Kasumi-1 (cell line): ENCODE results near the gene PURA.
A peak's percentile ranks its signal among the peaks of the same experiment; 100 is the strongest.
"Not testable (repeated sequence)": the region's sequence is repeated elsewhere in the genome, so short reads cannot be mapped to it uniquely, and the experiment has no call there.

Experiments used
- DNase-seq, 2 experiments: peaks; one replicate each; lab custom pipeline; 2025; lab: John Stamatoyannopoulos, UW

PURA gene

DNA sequence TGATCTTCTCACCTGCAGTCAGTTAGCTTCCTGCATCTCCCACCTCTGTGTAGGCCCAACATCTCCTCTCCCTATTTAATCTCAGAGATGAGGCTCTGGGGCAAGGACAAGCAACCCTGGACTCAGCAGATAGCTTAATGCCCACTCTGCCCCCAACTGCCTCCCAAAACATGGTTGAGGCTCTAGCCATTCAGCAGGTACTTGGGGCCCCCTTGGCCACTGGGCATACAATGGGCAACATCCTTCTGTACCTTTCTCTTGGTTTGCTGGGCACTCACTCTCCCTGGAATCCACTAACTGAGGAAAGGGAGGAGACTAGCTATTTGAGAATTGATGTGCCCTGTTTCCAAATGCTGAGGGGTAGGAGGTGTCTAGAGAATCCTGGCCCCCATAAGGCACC lies 21.2 kb downstream of the PURA start:
- DNase-seq = no peak

DNA sequence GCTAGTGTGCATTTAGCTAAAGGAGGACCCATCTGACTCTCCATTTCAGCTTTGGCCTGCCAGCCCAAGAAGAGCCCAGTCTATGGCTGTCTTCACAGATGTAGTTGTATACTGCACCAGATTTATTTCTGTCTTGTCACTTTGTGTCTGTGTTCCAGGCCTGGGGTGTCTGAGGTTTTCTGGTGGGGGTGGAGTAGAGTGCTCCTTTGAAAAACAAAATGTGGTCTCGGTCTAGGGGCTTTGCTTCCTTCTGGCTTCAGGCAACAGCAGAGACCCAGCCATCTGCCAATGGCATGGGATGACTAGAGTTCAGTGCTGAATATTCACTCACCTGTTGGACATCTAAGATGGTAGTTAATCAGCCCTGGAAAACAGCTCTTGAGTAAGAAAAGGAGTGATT lies 22.7 kb downstream of the PURA start:
- no peak for DNase-seq

DNA sequence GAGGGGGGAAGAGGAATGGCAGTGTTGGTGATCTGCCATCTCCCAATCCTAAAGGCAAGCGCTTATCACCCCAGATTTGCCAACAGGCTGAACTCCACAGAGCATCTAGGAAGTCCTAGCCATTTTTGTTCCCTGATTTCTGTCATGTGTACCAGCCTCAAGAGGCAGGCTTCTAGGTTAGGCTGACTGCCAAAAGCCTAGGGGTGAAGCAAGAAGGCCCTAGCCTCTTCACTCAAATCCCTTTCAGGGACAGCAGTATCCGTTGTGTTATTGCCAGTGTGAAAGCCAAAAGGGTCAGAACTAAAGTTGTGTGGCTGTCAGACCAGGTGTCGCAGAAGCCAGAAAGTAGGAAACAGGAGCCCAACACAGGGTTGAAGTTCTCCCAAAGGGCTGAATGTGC lies 26.5 kb downstream of the PURA start:
- no peak for DNase-seq

DNA sequence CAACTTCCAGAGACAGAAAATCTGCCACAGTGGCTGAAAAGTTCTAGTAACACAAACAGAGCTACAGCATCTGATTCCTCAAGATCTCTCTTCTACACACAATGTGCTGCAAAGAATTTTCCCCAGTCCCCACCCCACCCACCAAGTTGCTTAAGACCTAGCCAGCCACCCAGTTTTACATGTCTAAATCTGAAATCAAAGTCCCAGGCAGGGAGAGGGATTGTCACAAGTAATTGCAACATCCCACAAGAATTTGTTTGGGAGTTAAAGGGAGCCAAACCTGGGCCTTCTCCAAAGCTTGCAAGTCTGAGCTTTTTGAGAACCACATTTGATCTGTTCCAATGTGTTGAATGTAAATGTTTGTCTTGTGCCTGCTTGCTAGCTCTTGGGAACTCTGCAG lies 27.3 kb downstream of the PURA start:
- DNase-seq = no peak

DNA sequence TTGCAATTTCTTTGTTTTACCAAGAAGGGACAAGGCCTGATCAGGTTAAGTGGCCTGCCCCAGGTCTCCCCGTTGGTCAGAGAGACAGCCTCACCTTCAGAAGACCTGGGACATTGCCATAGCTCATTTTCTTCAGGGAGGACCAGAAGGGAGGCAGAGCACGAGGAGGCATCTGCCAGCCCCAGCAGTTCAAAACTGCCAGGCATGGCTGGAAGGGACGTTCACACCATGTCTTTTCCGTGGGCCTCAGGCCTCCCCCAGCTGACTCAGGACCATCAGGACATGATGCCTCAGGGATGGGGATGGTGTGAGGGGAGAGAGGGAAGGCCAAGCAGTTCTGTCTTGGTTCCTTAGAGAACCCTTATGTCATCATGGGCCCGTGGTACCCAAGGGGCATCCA lies 28.3 kb downstream of the PURA start:
- DNase-seq = no peak

- DNase-seq = no peak
Observed at GRCh38 chr5:140142856-140143255, 28.9 kb downstream of the PURA start.

DNA sequence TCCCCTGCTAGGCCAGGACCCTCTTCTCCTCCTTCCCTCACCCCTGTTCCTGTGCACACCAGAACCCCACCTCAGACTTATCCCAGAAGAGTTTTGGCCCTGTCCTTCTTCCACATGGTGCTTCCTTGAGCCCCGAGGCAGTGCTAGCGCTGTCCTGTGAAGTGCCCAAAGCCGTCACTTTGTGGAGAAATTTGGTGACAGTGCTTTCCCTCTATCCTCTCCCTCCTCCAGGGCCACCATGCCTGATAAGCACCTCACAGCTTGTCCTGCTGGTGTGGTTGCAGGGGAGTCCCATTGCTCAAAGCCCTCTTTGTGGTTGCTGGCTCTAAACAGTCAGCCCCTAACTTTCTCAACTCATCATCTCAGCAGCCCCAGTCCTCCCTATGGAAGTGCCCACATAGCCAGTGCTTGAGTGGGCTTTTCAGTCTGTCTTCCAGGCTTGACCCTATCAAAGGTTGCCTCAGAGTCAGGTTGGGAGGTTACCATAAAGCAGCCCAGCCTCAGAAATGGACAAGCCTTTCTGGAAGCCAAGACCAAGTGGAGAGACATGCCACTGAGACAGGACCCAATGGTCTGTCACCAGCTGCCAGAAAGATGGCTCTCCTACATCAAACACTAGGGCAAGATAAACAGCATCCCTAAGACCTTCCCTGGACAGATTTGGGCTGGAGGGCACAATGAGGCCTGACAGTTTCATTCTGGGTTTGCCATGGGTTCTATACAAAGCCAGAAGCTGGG lies 29.8 kb downstream of the PURA start:
- no peak for DNase-seq

DNA sequence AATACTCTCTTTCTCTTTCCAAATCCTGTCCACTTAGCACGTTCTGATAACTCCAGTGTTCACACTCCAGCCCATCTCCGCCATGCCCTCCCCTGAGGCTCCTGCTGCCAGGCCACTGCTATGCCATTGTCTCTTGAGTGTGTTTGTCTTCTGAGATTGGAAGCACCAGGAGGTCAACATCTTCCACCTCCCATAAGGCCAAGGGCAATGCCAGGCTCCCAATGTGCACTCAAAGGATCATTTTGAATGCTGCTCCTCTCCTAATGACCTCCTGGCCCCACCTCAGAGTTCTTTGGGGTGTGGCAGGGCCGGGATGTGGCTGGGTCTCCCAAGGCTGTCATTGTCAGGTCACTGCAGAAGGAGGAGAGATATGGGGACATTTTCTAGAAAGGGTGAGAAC lies 31.3 kb downstream of the PURA start:
- no peak for DNase-seq

- DNase-seq = peak; percentile 39 to 49
Observed at GRCh38 chr5:140145818-140146522, 32.1 kb downstream of the PURA start.

GRCh38 chr5:140146523-140146842 lies 32.6 kb downstream of the PURA start:
- DNase-seq = no peak

GRCh38 chr5:140147460-140147859 lies 33.6 kb downstream of the PURA start:
- no peak for DNase-seq

GRCh38 chr5:140148508-140148907 lies 34.6 kb downstream of the PURA start:
- DNase-seq = no peak

DNA sequence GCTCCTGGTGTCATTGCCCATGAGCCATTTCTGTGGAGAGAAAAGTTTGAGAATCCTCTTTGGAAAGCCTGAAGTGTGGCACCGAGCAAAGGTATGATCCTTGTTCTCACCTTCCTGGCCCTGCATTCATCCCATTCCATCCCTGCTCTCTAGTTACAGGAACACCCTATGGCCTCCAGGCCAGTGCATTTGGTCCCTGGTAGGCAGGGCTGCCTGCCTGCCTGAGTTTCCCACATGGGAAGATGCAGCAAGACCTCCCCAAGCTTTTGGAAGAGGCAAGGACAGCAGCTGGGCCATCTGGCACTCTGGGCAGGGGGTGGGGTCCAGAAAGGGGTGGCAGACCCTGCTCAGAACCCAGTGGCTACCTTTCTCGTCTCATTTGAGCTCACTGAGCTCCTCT lies 36.3 kb downstream of the PURA start:
- no peak for DNase-seq

DNA sequence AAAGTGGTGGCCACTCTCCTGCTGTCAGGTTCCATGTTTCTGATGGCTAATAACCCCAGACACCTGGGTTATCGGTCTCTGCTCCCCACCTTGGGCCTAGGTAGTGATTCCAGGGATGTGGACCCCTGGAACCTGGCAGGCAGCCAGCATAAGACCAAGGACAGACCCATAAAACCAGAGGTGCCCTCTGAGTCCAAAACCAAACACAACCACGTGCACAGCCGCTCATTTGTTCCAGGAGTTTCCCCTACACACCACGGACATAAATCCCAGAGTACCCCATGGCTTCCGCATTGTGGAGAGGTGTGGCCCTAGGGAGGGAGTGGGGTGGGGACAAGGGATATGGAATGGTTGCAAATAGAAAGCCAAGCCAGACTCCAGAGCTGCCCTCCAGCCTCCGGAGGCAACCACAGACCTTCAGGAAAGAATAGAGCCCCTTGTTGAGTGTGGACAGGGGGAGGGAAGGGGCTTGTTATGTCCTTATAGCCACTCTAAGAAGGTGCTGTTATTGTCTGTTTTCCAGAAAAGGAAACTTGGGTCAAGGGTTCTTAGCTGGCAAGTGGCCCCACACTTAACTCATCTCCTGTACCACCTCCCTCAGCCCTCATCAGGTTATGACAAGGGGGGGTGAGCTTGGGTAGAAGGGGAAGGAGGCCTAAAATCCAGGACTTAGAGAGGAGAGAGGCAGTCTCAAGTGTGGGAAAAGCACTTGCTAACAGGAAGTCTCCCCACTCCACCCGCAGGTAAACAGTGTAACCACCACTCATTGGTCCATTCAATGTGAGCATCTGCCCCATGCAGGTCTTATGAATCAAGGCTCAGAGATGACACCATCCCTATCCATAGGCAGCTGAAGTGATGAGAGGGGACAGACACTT lies 37.5 kb downstream of the PURA start:
- DNase-seq = no peak

DNA sequence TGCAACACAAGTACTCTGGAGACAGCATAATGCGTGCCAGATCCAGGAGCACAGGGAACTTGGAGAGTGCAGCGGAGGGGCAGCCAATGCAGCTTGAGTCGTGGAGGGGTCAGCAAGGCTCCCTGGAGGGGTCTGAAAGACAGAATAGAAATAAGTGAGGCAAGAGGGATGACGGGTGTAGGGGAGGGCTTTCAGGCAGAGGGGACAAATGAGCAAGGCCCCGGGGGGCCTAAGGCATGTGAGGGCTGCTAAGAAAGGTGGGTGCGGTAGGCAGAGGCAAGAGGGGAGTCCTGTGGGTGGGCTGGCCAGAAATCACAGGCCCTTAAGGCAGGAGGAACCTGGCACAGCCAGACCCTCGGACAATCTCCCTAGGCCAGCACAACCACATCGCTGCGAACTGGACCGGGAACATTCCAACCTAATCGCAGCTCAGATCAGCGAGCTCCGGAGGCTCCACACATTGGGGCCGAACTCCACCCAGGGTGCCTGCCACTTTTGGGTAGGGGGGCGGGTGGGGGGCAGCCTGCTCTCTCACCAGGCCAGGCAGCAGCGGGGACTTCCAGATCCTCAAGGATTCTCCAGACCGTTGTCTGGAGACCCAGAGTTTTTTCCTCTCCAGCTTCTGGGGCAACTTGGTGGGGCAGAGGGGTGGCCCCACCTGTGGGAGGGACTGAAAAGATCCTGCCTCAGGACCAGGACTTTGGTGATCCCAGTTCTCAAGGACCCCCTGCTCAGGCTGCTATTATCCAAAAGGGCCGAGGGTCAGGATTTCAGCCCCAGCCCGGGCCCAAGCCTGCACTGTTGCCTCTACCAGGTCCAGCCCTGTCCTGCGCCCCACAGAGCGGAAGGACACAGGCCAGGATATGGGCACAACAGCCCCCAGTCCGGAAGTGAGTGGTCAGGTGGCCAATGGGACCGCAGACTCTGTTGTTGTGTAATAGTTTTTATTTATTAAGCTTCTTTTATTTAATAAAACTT lies 38.4 kb downstream of the PURA start:
- no peak for DNase-seq

- no peak for DNase-seq
Observed at GRCh38 chr5:140153255-140153654, 39.3 kb downstream of the PURA start.

DNA sequence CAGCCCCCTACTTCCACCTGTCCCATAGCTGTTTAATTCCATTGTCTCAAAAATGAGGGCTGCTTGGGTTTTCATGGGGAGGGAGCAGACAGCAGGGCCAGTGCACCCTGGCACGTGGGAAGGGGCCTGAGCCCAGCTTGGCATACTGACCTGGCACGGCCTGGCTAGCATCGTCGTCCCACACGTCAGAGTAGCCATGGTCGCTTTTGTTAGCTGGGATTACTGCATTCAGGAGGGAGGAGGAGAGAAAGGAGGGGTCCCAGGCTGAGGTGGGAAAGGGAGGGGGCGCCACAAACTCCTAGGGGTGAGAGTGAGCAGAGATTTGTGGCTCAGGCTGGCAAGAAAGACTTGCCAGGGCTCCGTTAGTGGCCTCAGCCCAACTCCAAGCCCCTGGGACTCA lies 40.0 kb downstream of the PURA start:
- DNase-seq = no peak

DNA sequence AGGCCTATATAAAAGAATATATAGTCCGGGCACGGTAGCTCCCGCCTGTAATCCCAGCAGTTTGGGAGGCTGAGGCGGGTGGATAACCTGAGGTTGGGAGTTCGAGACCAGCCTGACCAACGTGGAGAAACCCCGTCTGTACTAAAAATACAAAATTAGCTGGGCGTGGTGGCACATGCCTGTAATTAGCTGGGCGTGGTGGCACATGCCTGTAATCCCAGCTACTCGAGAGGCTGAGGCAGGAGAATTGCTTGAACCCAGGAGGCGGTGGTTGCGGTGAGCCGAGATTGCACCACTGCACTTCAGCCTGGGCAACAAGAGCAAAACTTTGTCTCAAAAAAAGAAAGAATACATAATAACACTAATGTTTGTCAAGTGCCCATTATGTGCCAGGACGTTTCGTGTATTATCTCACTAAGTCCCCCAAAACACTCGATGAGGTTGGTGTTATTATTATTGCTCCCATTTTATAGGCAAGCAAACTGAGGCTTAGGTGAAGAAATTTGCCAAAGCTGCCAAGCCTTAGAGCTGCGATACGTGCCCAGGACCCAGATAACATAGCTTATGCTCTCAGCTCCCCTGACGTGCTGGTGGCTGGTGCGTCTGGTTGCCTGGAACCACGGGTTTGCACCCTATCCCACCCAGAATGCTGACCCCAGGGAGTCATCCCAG lies 40.9 kb downstream of the PURA start:
- DNase-seq = not testable (repeated sequence)

- DNase-seq = peak; percentile 65 to 81
Observed at GRCh38 chr5:140157032-140157781, 43.3 kb downstream of the PURA start.
